GM21367 (cell line): ENCODE results near the gene CCNJ.
A peak's percentile ranks its signal among the peaks of the same experiment; 100 is the strongest.

Experiments used
- ATAC-seq: cut with Tn5 transposase; IDR thresholded peaks from one replicate; pipeline ENCODE4 v1.9.1; 2021; ENCODE audit not compliant: unreplicated experiment

Gene CCNJ

DNA sequence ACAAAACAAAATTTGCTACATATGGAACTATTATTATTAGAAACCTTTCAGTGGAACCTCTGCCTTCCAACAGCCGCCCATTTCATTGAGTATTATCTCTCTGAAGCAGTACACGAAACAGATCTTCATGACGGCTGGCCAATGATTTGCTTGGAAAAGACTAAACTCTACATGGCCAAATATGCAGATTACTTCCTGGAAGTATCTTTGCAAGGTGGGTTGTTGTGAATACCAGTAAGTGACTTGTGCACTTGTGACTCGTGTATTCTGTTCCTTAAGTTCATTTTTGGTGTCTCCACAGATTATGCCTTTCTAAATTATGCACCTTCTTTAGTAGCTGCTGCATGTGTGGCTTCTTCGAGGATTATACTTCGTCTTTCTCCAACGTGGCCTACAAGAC, 13.4 kb downstream of the CCNJ start:
- ATAC-seq: no peak

DNA sequence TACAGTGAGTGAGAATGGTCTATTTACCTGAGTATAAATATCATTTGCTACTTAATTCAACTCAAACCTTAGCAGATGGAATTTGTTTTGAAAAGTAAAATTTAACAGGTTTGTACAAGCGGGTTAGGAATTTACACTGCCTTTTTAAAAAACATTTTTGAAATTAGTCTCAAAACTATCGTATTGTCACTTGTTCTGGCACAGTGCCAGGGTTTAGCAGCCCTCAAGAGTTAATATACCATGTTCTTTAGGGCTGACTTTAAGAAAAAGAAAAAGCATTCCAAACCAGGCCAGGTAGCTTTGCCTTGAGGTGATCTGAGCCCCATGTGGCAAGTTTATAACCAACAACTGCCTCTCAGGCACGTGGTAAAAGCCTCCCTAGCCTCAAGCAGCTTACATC, 17.8 kb downstream of the CCNJ start:
- no peak for ATAC-seq

DNA sequence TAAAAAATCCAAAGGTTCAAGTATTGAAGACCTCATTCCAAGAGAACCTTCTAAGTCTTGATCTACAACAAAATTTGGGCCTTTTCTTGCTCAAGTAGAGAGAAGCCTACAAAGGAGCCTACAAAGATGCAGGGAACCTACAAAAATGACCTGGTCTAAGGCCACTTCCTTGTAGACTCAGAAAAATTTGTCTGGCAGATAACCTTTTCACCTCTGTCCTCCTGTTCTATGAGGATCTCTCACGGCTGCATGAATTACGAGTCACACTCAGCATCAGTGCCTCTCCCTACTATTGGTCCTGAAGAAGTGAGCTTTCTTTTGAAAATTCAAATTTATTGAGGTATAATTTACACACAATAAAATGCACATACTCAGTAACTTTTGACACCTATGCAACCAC, 29.3 kb downstream of the CCNJ start:
- no peak for ATAC-seq

DNA sequence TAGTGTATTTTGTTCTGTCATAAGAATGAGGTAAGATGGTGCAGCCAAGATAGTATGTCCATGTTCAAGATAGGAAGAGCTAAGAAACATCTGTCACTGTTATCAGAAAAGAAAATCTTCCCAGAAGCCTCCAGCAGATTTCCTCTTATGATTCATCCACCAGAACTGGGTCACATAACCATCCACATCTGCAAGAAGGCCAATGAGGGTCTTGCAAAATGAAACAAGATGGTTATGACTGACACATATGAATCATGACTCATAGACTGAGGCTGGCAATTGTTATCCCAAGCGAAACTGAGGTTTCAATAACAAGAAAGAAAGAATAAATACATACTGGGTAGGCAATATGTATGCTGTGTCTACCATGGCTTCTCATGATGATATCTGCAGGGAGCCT, 30.3 kb downstream of the CCNJ start:
- no peak for ATAC-seq

DNA sequence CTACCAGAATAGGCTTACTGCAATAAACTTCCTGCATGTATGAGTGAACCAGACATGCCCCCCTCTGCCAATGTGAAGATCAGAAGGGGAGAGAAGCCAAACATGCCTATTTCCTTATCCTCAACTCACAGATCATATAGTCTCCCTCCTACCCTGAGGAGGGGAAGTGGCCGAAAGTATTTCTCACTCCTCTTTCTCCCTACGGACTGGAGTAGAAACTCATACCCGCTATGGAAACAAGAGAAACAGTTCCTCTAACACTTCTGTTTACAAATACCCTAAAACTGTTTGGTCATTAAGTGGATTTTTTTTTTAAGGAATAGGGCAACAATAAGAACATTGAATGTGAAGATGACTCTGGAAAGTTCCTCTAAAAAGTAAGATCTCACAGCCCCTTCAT, 31.4 kb downstream of the CCNJ start:
- ATAC-seq: no peak

DNA sequence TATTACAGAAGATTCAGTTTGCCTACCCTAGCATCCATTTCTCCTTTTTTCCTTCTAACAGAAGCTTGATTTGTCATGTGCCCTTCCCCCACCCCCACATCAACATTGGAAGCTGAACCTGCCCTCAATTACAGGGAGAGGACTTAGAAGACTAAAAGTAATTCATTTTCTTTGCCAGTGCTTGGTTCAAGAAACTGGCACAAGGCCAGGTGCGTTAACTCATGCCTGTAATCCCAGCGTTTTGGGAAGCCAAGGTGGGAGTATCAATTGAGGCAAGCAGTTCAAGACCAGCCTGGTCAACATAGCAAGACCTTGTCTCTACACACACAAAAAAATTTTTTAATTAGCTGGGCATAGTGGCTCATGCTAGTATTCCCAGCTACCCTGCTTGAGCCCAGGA, 32.6 kb downstream of the CCNJ start:
- ATAC-seq: no peak

DNA sequence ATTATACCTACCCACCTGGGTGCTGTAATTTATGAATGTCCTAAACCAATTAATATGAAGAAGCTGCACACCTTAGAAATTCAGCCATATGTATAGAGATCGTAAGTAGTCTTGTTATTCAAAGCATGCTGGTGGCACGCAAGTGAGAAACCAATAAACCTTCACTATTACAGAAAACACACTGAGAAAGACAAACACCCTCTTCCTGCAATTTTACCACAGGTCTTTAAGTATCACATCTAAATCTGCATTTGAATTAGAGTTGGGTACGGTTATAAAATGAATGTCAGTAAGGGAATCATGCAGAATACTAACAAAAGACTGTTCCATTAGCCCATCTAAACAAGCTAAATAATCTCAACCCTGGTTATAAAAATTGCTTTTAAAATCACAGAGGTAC, 33.8 kb downstream of the CCNJ start:
- ATAC-seq: no peak

DNA sequence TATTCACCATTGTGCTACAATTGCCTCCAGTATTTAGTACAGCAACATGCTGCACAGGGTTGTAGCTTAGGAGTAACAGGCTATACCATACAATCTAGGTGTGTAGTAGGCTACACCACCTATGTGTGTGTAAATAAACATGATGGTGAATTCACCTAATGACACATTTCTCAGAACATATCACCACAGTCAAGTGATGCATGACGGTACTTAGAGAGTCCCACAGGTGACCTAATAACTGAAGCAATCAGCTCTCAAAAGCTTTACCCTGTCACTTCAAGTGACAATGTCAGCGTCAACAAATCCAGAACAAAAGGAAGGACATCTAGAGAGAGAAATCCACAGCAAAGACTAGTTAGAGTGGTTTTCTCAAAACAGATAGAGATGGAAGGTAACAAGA, 38.8 kb downstream of the CCNJ start:
- ATAC-seq: no peak

DNA sequence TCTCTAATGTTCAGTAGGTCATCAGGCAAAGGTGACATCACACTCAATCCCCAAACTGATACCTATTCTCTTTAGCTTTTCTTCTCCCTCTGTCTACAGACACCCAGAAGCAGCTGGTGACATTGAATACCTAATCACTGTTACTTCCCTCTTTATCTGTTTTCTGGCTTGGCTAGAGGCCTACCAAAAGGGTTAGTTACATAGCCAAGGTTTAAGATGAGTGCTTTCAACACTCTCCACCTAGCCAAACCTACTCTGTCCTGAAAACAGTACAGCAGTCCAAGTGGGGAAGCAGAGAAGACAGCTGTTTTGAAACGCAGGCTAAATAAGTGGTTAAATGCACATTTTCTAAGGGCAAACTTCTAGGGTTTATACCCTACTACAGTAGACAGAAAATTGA, 39.4 kb downstream of the CCNJ start:
- ATAC-seq: no peak

DNA sequence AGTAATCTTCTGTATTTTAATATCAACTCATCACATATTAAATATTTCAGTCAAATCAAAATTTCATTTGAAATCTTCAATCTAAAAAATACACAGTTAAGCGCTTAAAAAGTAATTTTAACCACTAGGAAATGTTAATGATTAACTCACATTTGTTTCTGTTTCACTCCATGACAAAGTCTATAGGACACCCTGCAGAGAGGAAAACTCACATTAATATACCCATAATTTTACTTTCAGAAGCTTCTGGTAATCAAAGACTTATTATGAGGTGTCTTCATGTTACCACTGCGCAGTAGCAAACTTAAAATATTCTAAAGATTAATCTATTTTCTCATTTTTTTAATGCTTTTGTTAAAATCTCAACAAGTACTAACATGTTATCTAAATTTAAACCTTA, 45.7 kb downstream of the CCNJ start:
- ATAC-seq: no peak

DNA sequence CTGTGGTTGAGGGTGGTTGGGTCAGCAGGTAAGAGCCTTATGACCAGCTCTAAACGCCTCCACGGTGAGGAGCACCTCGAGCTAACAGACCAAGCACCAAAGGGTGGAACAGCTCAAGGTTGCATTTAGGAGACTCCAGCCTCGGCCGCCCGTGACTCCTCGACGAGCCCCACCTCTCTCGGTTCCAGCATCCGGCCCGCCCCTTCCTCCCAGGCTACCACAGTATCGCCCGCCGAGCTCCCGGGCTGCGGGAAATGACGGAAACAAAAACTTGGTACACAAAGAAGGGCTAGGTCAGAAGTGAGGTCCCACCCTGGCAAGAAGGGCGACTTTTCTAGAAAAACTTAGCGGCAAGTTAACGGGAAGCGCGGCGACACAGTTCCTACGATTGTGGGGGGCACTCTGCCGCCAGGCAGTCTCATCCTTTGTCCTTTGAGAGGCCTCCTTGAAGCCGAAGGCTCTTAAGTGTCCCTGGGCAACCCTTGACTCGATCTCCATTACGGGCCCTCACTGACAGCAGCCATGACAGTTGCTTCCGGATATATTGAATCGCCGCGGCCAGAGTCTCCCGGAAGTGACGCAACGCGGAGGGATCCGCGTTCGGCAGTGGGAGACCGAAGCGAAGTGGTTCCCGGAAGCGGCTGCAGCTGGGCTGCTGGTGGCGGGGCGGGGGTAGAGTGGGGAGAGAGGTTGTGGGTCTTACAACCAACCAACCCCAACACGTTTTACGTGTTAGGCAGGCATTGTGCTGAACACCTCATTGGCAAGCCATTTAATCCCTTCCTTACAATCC, 46.5 kb downstream of the CCNJ start:
- peak; percentile 81 for ATAC-seq

DNA sequence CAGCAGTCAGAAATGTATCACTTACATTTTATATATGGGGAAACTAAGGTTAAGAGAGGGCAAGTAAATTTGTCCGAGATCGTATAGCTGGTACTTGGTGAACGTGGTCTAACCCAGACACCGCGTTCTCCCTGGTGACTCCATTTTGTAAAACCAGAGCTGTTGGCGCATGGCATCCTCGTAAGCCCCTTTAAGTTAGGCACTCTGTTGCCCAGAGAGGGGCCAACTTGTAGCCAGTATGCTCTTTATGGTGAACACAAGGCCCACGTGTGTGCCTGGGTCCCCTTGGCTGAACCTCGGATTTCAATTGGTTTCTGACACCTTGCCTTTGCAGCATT, 47.0 kb downstream of the CCNJ start:
- ATAC-seq: no peak

DNA sequence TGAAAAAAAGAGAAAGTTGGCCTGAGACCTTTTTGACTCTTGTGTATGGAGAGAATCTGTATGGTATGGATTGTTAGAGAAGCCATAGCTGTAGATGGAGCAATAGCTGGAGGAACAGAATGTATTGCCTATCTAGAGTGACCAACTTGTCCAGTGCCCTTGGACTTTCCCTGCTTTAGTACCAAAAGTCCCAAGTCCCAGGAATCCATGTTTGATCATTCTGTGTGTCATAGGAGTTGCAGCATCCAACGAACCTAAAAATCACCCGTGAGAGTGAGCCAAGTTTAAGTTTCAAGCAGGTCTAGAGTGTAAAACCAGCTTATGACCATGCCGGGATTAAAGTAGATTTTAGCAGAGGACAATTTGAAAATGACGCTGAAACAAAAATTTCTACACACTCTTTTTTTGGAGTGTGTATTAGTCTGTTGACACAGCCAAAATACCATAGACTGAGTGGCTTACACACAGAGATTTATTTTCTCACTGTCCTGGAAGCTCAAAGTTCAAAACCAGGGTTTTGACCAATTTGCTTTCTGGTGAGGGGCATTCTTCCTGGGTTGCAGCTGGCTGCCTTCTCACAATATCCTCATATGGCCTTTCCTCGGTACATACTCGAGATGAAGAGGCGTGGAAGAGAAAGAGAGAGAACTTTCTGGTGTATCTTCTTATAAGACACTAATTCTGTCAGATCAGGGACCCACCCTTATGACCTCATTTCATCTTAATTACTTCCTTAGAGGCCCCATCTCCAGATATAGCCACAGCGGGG, 49.8 kb downstream of the CCNJ start:
- no peak for ATAC-seq

DNA sequence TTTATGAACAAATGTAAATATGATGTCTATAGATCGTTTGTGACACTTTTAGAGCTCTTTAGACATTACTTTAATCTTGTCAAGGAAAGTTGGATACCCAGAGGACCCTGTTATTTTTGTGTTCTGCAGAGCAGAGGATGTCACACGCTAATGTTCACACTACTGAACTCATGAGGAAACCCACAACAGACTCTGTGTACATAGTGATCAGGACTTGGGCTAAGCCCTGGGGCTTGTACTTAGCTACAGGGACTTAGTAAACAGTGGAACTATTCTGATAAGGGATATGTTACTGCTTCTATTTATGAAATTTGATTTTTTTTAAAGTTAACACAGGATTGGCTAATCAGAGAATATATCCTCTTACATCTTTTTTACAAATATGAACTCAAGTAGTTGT, 50.6 kb downstream of the CCNJ start:
- no peak for ATAC-seq

DNA sequence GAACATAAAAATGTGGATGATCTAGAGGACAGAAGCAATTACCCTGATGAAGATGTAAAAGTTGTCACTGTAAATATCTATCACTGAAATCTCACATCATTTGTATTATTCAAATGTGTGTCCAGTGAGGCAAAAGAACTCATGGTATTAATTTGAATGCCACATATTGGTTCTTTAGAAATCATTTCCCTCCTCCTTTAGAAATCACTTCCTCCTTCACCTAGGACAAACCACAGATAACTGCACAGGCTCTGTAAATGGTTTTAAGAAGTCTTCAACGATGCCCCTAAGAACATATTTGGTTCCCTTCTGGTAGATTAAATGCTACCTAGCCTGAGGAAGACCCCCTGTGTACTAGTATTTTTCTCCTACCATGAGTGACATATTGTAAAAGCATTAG, 53.6 kb downstream of the CCNJ start:
- no peak for ATAC-seq

DNA sequence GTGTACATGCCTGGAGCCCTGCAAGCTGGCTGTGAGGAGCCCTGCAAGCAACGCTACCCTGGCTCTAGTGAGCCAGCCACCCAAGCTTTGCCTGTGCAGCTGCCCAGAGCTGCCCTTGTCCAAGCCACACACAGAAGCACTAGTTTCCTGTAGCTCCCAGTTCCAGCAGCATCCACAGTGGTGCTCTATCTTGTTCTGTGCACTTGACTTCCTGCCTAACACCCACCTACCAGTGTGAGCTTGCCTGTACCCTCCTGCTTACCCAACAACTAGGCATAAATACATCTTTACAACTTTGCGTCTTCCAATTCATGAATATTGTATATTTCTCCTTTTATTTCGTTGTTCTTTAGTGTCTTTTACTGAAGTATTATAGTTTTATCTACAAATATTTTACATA, 54.5 kb downstream of the CCNJ start:
- no peak for ATAC-seq

DNA sequence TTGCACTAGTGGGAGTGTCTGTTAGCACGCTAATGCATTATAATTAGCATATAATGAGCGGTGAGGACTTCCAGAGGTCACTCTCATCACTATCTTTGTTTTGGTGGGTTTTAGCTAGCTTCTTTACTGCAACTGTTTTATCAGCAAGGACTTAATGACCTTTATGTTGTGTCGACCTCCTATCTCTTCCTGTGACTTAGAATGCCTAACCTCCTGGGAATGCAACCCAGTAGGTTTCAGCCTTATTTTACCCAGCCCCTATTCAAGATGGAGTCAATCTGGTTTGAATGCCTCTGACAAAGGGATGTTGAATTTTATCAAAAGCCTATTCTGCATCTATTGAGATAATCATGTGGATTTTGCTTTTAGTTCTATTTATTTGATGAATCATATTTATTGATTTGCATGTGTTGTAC, 64.2 kb downstream of the CCNJ start:
- no peak for ATAC-seq
